GM18951 (cell line): ENCODE data around the gene TMEM215.
"Not testable (repeated sequence)": the region's sequence is repeated elsewhere in the genome, so short reads cannot be mapped to it uniquely, and the experiment has no call there.

ENCODE experiments used
- POLR2A ChIP-seq: IDR thresholded peaks from 4 replicates; pipeline ENCODE4 v1.6.1; 2011; ENCODE audit warnings: mild to moderate bottlenecking; ENCODE audit not compliant: insufficient read length, insufficient read depth; ENCODE audit errors: extremely low read depth
- in situ Hi-C: fragments of 300-500 bp; cut with MboI; formaldehyde crosslinking; loops from one replicate; pipeline ENCODE4 v1.12.0; 2022; ENCODE audit warnings: low sequenced_read_pairs, mixed read lengths, inconsistent platforms; ENCODE audit not compliant: unreplicated experiment

Gene TMEM215, protein sequence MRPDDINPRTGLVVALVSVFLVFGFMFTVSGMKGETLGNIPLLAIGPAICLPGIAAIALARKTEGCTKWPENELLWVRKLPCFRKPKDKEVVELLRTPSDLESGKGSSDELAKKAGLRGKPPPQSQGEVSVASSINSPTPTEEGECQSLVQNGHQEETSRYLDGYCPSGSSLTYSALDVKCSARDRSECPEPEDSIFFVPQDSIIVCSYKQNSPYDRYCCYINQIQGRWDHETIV

DNA sequence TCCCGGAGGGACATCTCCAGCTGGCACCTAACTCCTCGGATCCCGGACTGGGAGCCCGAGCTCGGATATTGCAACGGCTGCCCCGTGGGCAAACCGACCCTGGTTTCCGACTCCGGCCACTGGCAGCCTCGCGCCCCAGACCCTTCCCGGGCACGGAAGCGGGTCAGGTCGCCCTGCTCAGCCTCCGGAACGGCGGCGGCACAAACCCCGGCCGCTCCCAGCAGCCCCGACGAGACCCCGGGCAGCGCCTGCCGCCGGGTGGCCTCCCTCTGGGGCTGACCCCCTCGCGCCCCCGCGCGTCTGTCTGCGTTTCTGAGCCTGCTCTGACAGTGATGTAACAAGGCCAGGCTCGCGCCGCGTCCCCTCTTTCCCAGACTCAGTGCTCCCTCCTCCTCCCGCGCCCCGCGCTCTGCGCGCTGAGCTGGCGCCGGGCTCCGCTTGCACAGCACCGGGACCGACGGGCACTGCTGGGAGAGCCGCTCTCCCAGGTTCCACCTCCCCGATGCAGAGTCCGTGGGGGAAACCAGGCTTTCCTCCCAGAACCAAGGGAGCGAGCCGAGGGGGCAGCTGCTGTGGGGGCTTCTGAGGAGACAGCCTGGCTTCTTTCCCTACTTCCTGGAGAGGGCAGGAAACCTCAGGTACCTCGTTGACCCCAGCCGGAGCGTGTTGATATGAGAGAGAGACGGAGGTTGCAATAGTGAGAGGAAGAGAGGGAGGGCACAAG, at the start of gene TMEM215:
TMEM215 (plus strand) TSS at position 373 of the 724 bp plus-strand sequence. CDS start 644 bp downstream, outside the sequence.
- in situ Hi-C loops, result no loop called here
- no peak for TF ChIP-seq POLR2A

DNA sequence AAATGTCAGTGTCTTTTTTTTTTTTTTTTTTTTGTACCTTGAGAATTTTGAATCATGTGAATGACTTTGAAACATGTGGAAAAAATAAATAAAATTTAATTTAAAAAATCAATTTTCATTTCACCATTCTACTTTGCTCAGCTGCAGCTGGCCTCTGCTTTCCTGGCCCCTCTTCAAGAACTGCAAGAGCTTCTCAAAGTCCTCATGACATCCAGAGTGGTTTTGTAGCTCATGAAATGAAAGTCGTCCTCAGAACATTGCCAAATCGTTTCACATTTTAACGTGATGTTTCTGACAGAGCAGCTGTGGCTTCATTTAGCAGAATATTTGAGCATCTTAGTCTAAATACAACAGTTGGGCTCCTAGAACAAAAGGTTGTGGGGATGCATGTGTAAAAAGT, 47.9 kb upstream of the TMEM215 start:
- no peak for TF ChIP-seq POLR2A
- in situ Hi-C loops, result no loop called here

DNA sequence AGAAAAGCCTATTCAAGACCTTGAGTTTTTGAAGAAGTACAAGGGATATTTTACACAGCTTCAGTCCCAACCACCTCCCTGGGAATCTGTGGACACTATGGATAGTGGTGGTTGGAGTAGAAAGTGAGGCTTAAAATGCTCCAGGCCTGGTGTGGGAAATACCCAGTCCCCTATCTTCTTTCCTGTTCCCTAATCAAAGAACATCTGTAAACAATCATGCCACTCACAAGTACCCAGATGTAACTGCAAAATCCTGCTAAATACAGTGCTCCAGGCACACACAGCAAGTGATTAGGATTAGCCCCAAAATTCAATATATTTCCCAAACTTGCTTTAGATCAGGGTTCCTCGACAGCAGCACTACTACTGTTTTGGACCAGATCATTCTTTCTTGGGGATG, 46.0 kb upstream of the TMEM215 start:
- no peak for TF ChIP-seq POLR2A
- in situ Hi-C loops, result no loop called here

- in situ Hi-C loops, result no loop called here
- no peak for TF ChIP-seq POLR2A
Measured at GRCh38 chr9:32738501-32739172, 44.7 kb upstream of the TMEM215 start.

- in situ Hi-C loops, result no loop called here
- no peak for TF ChIP-seq POLR2A
Measured at GRCh38 chr9:32741706-32742105, 41.6 kb upstream of the TMEM215 start.

- in situ Hi-C loops, result no loop called here
- no peak for TF ChIP-seq POLR2A
Measured at GRCh38 chr9:32742296-32742695, 41.0 kb upstream of the TMEM215 start.

GRCh38 chr9:32748013-32748412, 35.3 kb upstream of the TMEM215 start:
- TF ChIP-seq POLR2A, result no peak
- in situ Hi-C loops, result no loop called here

- TF ChIP-seq POLR2A, result no peak
- in situ Hi-C loops, result no loop called here
Measured at GRCh38 chr9:32755730-32756129, 27.6 kb upstream of the TMEM215 start.

DNA sequence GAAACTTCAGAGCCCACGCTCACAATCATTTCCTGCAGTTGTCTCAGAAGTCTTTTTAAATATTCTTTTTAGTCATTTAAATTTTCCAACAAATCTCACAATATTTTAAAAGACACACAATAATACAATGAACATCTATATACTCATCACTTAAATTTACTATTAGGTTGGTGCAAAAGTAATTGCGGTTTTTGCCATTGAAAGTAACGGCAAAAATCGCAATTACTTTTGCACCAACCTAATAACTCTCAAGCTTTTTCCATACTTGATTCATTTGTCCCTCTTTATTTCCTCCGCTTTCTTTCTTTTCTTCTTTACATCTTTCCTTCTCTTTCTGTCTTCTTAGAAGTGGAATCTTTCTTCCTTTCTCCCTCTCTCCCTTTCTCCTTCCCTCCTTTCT, 19.2 kb upstream of the TMEM215 start:
- TF ChIP-seq POLR2A, result no peak
- in situ Hi-C loops, result no loop called here

- in situ Hi-C loops, result no loop called here
- TF ChIP-seq POLR2A, result no peak
Measured at GRCh38 chr9:32775283-32775682, 8.1 kb upstream of the TMEM215 start.

- in situ Hi-C loops, result no loop called here
Measured at GRCh38 chr9:32776201-32776600, 7.1 kb upstream of the TMEM215 start.

GRCh38 chr9:32782476-32783167, 718 bp upstream of the TMEM215 start:
- in situ Hi-C loops, result no loop called here
- no peak for TF ChIP-seq POLR2A

More at GRCh38 chr9:32776201-32776600, 7.1 kb upstream of the TMEM215 start:
- TF ChIP-seq POLR2A, result no peak

- no peak for TF ChIP-seq POLR2A
- in situ Hi-C loops, result no loop called here
Measured at GRCh38 chr9:32787816-32788215, 4.5 kb downstream of the TMEM215 start.

- in situ Hi-C loops, result not testable (repeated sequence)
Measured at GRCh38 chr9:32796015-32796414, 12.7 kb downstream of the TMEM215 start.
